Spleen (tissue), 7 donors: ENCODE data around the gene TTLL1.

Experiments used
- CTCF ChIP-seq, 11 experiments: fragments of 200-600 bp in 7 of 11; fragments of 450-650 bp in 4 of 11; sonication (generic) in 4 of 11; IDR thresholded peaks in 8 of 11; conservative IDR thresholded peaks in 3 of 11; 1 replicate in 7 of 11; 2 replicates in 4 of 11; pipeline versions ENCODE4 v1.4.0 to v1.8.0; 2016 to 2021; ENCODE audit warnings: antibody characterized with exemption in 11 of 11, inconsistent platforms in 4 of 11, mild to moderate bottlenecking in 1 of 11
- POLR2AphosphoS5 ChIP-seq, 3 donors: sonication (generic); formaldehyde crosslinking; IDR thresholded peaks; one replicate each; pipeline ENCODE4 v1.5.1; 2017; ENCODE audit warnings: antibody characterized with exemption in 3 of 3
- donor health status: DM: no; HTN: no; CAD: no; lungs with moderate emphysema.
- donor health status: DM: no; HTN: no; CAD: no.
- donor health status: DM: no; HTN: no; CAD: no.

GRCh38 chr22:43136801-43137200 lies 47.6 kb upstream of the TTLL1 start:
- TF ChIP-seq CTCF (IDR thresholded peaks at IDR 0.05 in 8 of 11, conservative IDR thresholded peaks at IDR 0.05 in 3 of 11) (no peak), POLR2AphosphoS5 (IDR thresholded peaks at IDR 0.05) (no peak)
